COLO668 (cell line): ENCODE data around the gene DCST1.

Experiments
- DNase-seq: peaks from one replicate; lab custom pipeline; 2025; ENCODE audit not compliant: unreplicated experiment; lab: John Stamatoyannopoulos, UW

DCST1 gene

GRCh38 chr1:155001425-155001674 is 32.3 kb upstream of the DCST1 start:
- DNase-seq = no peak

- DNase-seq = peak; percentile 100
Measured at GRCh38 chr1:155001675-155002463, 31.8 kb upstream of the DCST1 start.

GRCh38 chr1:155002464-155003226 is 31.0 kb upstream of the DCST1 start, which contains the start of gene ZBTB7B:
TSS of gene ZBTB7B (plus strand) at chr1:155002802. CDS start at chr1:155014661, 11,859 bp downstream.
- peak; percentile 71 for DNase-seq

- peak; percentile 57 for DNase-seq
Measured at GRCh38 chr1:155003227-155003765, 30.3 kb upstream of the DCST1 start.

GRCh38 chr1:155003766-155004351 is 29.8 kb upstream of the DCST1 start:
- DNase-seq = peak; percentile 57

- no peak for DNase-seq
Measured at GRCh38 chr1:155004352-155005075, 29.1 kb upstream of the DCST1 start.

- peak; percentile 32 for DNase-seq
Measured at GRCh38 chr1:155005076-155006011, 28.3 kb upstream of the DCST1 start.

GRCh38 chr1:155006601-155007101 is 27.0 kb upstream of the DCST1 start:
- no peak for DNase-seq

- no peak for DNase-seq
Measured at GRCh38 chr1:155007251-155007828, 26.3 kb upstream of the DCST1 start.

- DNase-seq = no peak
Measured at GRCh38 chr1:155008015-155008941, 25.3 kb upstream of the DCST1 start.

GRCh38 chr1:155009221-155009711 is 24.4 kb upstream of the DCST1 start:
- DNase-seq = no peak

- DNase-seq = no peak
Measured at GRCh38 chr1:155009742-155010141, 23.9 kb upstream of the DCST1 start.

- DNase-seq = no peak
Measured at GRCh38 chr1:155010211-155010918, 23.3 kb upstream of the DCST1 start.

GRCh38 chr1:155011004-155011416 is 22.6 kb upstream of the DCST1 start:
- no peak for DNase-seq

- no peak for DNase-seq
Measured at GRCh38 chr1:155011437-155012025, 22.1 kb upstream of the DCST1 start.

- no peak for DNase-seq
Measured at GRCh38 chr1:155012026-155012546, 21.5 kb upstream of the DCST1 start.
